Cerebellar cortex (tissue), 1 donor: ENCODE data around the gene MARCHF3.
"Not testable (repeated sequence)": the region's sequence is repeated elsewhere in the genome, so short reads cannot be mapped to it uniquely, and the experiment has no call there.

Source experiments
- DNase-seq: peaks from one replicate; pipeline ENCODE4 v3.0.0-alpha.2; 2015; ENCODE audit warnings: low spot score

Gene MARCHF3

DNA sequence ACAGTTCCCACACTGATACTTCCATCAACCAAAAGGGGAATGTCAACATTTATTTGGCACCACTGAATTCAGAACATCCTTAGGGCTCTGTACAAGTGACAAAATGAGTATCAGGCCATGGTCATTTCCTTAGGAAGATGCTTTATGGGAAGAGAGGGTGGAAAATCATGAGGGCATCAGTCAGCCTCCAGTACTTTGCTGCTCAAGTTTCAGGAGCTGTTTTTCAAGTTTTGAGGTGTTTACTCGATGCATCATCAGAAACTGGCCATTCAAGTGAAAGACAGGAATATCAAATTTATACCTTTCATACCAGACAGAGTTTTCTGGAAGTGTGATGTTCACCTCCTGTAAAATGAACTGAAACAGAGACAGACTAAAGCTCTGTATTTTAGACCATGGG, 21.2 kb upstream of the MARCHF3 start:
- no peak for DNase-seq

DNA sequence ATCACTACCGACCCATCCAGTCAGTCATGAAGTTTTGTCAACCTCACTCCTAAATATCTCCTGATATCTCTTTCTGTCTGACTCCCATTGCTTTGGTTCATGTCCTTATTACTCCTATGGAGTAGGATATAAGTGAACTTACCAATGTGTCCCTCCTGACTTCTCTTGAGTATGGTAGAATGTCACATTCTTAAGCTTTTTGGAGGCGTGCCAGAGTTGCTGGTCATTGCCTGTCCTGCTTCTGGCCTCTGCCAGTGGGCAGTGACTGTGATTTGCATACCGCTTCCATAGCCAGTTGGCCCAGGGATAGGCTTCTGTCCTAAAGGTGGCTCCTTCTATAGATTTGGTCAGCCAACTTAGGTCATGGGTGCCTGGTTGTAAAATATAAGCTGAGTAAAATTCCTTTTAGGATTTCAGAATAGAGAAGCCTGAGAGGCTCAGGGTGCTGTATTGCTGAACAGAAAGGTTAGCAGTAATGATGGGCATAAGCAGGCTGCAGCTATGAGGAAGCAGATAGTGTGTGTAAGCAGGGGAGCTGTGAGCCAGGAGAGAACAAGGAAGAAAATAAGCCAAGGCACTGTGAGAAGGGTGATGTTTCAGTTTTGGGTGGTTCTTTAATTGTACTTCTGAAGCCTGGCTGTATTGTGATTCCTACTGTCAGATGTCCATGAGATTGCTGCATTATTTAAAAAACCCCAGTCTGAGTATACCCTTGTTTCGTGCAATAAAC, 16.1 kb upstream of the MARCHF3 start:
- no peak for DNase-seq

DNA sequence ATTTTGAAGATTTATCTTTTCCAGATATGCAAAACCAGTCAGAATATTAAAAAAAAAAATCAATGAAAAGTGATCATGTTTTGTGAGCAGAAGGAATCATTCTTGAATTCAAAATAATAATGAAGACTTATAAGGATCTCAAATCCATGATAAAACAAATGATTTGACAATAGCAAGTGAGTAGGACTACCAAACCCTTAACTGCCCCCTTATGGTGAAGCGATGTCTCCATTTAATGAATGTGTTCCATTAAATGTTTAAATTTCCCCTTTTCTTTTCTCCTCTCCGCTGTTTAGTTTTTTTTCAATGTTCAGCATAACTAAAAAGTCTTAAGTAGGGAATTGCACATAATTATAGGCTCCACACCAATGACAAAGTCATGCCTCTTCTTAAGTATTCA, 12.2 kb upstream of the MARCHF3 start:
- DNase-seq: no peak

DNA sequence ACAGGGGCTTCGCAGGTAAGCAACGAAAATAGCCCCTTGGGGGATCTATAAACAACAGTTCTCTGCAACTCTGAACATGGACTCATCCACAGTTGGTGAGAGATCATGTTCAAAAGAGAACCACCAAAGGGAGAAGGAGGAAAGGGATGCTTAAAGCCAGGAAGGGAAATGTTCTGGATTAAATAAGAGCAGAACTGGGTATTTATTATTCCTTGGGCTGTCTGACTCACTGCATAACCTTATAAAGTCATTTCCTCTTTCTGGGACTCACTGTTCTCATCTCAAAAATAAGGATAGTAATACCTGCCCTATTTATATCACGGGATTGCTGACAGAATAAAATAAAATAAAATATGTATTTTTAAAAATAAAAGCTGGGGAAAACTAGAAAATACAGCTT, 11.2 kb upstream of the MARCHF3 start:
- no peak for DNase-seq

DNA sequence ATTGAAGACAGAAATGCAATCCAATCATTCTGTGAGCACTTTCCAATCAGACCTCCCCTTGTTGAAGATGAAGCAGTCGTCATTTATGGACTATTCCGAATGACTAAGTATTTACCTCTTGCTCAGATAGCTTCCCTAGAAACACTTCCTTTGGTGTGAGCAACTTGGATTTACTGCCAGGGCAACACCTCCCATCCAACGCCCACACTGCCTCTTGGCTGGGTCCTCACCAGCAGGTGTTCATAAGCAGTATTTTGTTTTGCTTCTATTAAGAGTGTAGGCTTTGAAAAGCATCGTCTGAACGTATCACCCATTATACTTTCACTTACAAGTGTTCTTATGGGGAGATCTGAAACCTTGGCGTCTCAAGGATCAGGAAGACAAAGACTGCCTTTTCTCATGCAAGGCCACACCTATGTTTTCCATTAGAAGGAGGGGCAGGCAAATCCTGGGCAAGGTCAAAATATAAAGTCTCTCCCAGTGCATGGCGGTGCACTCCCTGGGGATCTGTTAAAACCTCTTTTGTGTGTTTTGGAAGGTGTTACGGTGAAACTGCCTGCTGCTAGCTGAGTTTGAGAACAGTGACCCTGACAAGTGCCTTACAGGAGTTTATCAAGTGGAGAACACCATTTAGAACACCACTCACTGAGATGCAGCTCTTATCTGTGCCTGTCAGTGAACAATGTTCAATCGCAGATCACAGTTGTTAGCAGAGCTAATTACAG, 10.6 kb upstream of the MARCHF3 start:
- DNase-seq: no peak

DNA sequence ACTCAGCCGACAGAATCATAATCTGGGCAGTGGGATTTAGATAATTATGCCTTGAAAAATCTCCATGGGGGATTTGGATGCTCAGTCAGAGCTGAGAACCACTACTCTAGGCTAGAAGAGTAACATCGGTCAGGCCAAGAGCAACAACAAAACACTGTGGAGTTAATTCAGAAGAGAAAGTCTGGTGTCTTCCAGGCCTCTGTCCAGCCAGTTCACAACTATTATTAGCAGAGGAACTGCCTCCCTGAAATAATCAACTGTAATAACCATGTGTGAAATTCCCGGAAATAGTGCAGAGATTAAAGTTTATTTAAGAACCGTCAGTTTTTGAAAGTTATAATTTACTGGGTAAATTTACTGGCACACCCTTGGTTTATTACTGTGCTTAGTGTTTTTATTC, 8.2 kb upstream of the MARCHF3 start:
- DNase-seq: no peak

DNA sequence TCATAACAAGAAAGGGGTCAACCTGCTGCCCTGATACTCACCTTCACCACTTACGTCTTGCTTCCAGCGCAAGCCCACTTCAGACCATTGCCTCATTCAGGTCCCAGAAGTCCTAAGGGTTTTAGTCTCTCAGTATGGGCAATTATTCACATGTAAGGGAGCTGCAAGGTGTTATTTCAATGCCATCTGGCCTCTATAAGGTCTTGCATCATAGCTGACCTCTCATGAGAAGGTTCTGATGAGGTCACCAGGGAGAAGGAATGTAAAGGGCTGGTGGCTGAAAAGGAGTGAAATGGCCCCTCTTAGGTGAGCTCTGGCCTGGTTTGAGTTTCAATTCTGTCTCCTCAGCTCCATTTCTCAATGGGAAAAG, 1.5 kb upstream of the MARCHF3 start:
- DNase-seq: no peak

DNA sequence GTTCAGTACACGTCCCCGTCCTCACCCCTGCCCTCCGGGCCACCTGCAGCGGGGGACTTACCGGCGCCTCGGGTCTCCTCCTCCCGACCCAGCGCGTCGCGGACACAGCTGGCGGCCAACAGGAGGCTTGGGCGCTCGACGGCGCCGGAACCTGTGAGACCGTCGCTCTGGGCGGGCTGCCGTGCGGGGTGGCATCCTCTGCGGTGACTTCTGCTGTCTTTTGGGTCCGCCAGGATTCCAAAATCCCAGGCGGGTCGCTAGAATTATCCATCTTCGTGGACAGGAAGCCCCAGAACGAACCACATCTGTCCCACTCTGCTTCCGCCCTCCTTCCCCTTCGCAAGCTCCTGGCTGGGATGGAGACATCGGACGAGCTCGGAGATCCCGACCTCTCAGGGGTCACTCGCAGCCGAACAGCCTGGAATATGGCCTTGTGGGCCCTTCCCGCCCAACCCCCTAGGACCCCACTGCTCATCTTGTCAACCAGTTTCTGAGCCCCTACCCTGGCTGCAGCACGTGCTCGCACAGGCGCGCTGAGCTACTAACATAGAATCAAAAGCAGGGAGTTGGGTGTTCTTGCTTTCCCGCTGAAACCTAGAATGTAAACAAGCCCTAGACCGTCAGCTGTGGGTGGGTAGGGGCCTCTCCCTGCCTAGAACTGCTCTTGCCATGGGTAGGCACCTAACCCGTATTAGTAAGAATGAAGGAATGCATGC, 947 bp upstream of the MARCHF3 start:
- DNase-seq: no peak

DNA sequence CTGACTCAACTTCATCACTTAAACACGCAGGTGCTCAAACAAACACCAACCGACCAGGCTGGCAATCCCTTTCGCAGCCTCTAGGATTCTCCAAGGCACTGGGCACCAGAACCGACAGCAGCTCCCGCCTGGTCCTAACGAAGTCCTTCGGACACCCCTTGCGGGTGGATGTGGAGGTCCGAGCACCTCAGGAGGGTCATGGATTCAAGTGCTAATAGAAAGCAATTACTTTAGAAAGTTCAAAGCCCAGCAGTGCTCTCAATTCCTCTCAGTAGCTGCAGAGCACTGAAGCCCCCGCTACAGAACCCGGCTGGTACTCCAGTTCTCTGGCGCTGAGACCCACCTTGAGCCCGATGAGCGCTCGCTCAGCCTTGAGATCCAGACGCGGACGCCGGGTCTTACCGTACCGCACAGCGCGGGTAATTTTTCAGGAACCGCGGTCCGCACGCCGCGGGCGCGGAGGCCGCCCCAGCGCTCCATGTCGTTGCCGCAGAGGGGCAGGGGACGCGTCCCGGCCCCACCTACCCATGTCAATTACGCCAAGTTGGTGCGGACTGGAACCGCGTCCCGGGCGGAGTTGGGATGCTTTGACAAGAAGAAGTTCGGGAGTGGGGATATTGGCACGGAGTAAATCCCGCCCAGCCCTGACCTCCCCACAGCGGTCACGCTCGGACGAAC, 638 bp downstream of the MARCHF3 start:
- peak; percentile 65 for DNase-seq

DNA sequence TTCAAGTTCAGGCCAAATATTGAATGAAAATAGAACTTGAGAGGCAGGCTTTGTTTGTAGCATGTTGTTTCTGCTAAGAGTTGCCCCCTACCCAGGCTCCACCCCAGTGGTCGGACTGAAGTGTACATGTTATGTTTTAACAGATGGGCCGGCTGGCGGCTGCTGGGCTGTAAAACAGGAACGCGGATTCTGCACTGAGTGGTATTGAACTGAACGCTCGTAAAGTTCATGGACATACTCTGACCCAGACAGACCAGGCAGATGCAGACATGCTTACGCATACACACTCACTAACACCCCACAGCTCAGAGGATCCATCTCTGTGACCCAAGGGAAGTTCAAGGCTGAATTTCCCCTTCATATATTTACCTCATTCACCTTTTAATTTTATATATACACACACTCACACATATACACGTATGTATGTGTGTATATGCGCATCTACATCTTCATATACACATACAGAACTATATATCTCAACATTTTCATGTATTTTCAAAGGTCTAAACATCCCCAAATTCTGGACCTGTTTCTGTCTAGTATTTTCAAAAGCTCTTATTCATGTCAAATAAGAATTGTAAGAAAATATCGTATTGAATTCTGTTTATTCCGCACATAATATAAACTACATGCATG, 1.4 kb downstream of the MARCHF3 start:
- no peak for DNase-seq

DNA sequence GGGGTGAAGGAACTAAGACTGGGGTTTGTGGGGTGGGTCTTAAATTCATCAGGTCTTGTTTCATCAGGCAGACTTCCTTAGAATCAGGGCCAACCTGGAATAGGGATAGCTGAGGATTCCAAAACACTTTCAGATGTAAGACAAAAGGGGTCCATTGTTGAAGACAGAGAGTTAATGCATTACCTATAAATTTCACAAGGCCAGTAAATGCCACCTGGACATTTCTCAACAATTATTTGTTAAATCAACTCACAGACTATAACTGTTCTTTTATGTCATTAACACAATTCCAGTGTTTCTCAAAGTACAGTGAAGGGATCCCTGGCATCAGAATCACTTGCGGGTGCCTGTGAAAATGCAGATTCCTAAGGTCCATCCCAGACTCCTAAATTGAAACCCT, 2.8 kb downstream of the MARCHF3 start:
- DNase-seq: no peak

DNA sequence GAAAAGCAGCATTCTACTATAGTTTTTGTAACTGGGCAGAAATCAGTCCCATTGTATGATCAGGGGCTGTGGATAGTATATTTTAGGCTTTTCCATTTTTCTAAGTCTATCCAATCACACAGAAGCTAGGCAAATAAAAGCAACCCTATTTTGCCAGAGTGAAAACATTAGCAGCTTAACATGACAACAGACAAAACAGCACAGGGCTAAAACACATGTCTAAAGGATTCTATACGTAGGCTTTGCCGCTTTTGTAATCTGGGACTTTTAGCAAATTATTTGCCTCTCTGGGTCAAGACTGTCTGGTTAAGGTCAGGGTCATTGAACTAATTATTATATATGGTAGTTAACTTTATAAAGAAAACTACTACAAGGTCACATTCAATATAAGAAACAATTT, 4.2 kb downstream of the MARCHF3 start:
- DNase-seq: no peak

DNA sequence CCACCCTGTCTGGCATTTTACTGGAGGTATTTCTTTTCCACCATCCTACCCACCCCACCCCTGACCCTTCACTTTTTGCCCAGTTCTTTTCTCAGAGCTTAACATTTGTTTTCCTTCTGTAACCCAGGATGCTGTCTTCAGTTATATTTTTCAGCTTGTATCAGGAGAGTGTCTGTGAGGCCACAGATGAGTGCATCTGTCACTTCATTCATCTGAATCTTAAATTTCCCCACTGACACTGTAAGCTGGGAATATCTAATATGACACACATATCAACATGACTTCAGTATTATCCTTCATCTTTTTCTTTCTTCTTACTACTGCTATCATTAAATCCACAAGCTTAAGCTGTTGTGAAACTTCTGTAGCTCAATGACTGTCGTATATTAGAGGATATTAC, 4.9 kb downstream of the MARCHF3 start:
- DNase-seq: no peak

DNA sequence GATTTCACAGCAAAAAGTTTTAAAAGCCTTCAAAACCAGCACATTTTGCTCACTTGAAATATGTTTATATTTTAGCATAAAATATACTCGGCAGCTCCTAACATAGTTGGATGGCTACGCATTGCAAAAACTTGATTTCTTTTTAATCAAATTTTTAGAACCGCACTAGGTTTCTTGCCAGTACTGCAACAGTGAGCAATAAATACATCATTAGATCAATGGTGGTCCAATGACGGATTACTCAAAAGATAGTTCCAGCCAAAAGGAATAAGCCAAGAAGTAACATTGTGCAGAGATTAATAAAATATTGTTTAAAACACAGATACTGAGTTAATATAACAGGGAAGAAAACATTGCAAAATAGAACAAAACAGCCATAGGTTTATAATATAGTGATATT, 5.5 kb downstream of the MARCHF3 start:
- no peak for DNase-seq

DNA sequence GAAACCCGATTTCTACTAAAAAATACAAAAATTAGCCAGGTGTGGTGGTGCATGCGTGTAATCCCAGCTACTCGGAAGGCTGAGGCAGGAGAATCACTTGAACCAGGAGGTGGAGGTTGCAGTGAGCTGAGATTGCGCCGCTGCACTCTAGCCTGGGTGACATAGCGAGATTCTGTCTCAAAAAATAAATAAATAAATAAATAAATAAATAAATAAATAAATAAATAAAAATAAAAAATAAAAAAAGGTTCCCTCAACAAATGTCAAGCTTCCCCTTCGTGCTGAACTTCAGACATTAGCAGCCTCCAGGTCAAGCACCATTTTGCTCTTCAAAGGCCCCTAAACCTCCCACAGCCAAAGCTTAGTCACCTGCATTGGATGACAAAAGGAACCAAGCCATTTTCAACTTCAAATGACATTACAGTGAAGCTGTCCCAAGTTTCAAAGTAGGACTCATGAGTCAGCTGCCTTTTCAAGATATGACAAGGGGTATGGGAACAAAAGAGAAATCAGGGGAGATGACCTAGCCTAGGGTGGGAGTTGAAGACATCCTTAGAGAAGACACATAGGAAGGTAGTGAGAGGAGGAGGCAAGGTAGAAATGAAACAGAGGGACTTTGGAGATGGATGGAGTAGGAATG, 6.7 kb downstream of the MARCHF3 start:
- DNase-seq: not testable (repeated sequence)

DNA sequence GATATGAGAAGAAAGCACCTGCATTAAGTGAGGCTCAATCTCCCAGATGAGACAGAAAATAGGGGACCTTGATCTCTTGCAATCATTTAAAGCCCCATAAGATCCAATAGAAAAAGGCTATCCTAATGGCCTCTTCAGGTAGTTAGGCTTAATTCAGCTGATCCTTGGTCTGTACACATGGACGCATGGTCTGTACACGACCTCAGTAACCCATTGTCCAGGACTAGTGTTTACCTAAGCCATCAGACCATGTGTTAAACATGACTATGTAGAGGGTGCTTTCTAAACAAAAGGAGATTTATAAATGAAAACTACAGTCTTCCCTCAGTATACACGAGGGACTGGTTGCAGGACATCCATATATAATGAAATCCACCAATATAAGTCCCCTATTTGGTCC, 7.5 kb downstream of the MARCHF3 start:
- no peak for DNase-seq

DNA sequence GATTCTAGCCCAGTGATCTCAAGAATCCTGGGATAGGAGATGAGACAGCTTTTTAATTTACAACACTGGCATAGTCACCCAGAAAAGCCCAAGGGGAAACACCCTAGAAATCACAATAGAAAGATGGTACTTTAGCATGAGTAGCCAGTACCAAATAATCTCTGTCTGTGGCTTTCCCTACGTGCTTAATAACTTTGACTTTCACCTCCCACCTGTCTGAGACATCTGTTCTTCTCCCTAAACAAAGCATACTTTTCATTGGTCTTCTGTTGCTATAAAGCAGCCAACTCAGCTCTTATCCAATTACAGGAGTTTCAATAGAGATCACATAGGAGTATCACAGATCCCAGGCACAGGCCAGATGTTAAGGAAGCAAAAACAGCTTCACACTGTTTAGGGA, 10.4 kb downstream of the MARCHF3 start:
- no peak for DNase-seq

DNA sequence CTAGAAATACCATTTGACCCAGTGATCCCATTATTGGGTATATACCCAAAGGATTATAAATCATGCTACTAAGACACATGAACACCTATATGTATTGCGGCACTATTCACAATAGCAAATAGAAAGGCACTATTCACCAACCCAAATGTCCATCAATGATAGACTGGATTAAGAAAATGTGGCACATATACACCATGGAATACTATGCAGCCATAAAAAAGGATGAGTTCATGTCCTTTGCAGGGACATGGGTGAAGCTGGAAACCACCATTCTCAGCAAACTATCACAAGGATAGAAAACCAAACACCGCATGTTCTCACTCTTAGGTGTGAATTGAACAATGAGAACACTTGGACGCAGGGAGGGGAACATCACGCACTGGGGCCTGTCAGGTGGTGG, 13.6 kb downstream of the MARCHF3 start:
- DNase-seq: not testable (repeated sequence)

DNA sequence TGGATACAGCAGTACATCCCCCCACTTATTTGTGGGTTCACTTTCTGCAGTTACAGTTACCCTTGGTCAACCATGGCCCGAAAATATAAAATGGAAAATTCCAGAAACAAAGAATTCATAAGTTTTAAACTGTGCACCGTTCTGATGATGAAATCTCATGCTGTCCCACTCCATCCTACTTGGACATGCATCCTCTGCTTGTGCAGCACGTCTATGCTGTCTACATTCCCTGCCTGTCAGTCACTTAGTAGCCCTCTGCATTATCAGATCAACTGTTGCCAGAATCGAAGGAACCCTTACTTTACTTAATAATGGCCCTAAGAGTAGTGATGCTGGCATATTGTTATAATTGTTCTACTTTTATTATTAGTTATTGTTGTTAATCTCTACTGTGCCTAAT, 14.6 kb downstream of the MARCHF3 start:
- no peak for DNase-seq

DNA sequence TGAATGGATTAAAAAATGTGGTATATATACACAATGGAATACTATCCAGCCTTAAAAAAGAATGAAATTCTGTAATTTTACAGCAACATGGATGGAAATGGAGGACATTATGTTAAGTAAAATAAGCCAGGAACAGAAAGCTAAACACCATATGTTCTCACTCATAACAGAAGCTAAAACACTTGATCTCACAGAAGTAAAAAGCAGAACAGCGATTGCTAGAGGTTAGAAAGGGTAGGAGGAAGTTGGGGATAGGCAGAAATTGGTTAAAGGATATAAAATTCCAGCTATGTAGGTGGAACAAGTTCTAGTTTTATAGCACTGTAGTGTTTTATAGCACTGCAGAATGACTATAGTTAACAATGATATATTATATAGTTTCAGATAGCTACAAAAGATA, 15.8 kb downstream of the MARCHF3 start:
- no peak for DNase-seq

DNA sequence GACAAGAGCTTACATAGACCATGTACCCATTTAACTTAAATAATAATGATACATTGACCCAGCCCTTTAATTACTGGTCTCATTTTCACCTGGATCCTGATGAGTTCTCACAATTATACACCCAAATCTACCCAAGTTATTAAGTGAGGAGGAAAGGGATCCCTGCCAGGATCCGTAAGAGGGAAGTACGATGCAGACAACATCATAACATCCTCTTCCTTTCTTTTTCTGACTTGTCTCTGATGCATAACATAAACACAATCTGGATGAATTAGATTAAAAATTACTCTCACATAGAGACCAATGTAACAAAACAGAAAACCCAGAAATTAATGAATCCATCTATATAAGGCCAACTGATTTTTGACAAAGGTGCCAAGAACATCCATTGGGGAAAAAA, 17.0 kb downstream of the MARCHF3 start:
- no peak for DNase-seq

DNA sequence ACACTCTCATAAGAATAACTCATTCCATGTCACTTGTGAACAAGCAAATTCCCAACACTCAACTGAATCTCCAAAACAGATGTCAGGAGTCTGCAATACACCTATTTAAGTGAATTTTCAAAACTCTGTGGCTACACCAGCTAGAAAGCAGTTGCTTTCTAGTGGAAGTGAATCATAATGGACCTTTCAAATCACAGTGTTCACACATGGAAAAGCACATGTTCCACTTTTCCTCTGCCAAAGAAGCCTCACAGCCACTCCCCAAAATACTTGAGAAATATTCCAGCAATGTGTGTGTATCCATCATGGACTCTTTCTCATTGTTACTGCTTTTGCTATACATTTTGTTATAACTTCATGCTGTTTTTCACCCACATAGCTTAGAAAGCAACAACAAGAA, 17.4 kb downstream of the MARCHF3 start:
- no peak for DNase-seq
